Parathyroid adenoma (tissue), 2 donors: ENCODE data around the gene CAMSAP1.

Source experiments
- H2AFZ ChIP-seq: fragments of 300-600 bp; sonication (generic); one replicate; pipeline ENCODE4 v1.7.0; 2017; ENCODE audit warnings: antibody characterized with exemption, mild to moderate bottlenecking
- H3K27ac ChIP-seq: fragments of 300-600 bp; sonication (generic); one replicate; pipeline ENCODE4 v1.7.0; 2017
- H3K27me3 ChIP-seq: fragments of 300-600 bp; sonication (generic); one replicate; pipeline ENCODE4 v1.7.0; 2017; ENCODE audit warnings: low read length; ENCODE audit not compliant: control insufficient read depth, insufficient read depth
- H3K36me3 ChIP-seq: fragments of 300-600 bp; sonication (generic); one replicate; pipeline ENCODE4 v1.7.0; 2017; ENCODE audit warnings: low read length; ENCODE audit not compliant: control insufficient read depth, insufficient read depth
- H3K4me1 ChIP-seq: fragments of 300-600 bp; sonication (generic); one replicate; pipeline ENCODE4 v1.7.0; 2017; ENCODE audit warnings: control low read depth
- H3K4me2 ChIP-seq: fragments of 300-600 bp; sonication (generic); one replicate; pipeline ENCODE4 v1.7.0; 2017; ENCODE audit warnings: low read length
- H3K4me3 ChIP-seq: fragments of 300-600 bp; sonication (generic); one replicate; pipeline ENCODE4 v1.7.0; 2017; ENCODE audit warnings: low read depth, low read length
- H3K79me2 ChIP-seq: fragments of 300-600 bp; sonication (generic); one replicate; pipeline ENCODE4 v1.7.0; 2017; ENCODE audit warnings: control low read depth
- H3K9ac ChIP-seq: fragments of 300-600 bp; sonication (generic); one replicate; pipeline ENCODE4 v1.7.0; 2017; ENCODE audit warnings: mild to moderate bottlenecking
- H3K9me3 ChIP-seq: fragments of 300-600 bp; sonication (generic); one replicate; pipeline ENCODE4 v1.7.0; 2017; ENCODE audit warnings: low read length; ENCODE audit not compliant: control insufficient read depth
- TF ChIP-seq, protein P1 (sequence below): fragments of 300-600 bp; sonication (generic); IDR thresholded peaks from one replicate; pipeline ENCODE4 v1.7.0; 2017; ENCODE audit warnings: antibody characterized with exemption, mild to moderate bottlenecking
- donor health status: primary hyperparathyroidism.

The CAMSAP1 gene

DNA sequence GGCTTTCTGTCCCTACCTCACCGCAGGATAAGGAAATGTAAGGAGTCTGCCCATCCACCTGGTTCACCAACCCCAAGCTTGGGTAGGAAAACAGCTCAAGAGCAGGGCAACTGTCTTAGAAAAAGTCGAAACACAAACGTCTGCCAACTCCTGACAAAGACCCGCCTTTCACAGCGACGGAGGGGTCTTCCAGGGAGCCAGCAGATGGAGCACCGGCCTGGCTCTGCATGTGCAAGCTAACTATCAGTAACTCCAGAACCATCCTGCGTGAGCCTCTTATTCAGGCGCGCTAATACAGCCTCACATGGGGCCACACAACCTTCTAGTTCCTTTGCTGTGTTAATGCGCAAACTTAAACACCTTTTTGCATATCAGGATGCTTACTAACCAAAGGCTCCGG lies 26.9 kb downstream of the CAMSAP1 start:
- no peaks in the 10 kb centered on the region for H3K9me3 ChIP-seq
- H3K4me1 ChIP-seq, result peaks cover 4% of the 10 kb centered on the region
- no peak overlapping the region for H3K9ac ChIP-seq
- TF ChIP-seq, protein P1, sequence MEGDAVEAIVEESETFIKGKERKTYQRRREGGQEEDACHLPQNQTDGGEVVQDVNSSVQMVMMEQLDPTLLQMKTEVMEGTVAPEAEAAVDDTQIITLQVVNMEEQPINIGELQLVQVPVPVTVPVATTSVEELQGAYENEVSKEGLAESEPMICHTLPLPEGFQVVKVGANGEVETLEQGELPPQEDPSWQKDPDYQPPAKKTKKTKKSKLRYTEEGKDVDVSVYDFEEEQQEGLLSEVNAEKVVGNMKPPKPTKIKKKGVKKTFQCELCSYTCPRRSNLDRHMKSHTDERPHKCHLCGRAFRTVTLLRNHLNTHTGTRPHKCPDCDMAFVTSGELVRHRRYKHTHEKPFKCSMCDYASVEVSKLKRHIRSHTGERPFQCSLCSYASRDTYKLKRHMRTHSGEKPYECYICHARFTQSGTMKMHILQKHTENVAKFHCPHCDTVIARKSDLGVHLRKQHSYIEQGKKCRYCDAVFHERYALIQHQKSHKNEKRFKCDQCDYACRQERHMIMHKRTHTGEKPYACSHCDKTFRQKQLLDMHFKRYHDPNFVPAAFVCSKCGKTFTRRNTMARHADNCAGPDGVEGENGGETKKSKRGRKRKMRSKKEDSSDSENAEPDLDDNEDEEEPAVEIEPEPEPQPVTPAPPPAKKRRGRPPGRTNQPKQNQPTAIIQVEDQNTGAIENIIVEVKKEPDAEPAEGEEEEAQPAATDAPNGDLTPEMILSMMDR, result no peak
- H3K36me3 ChIP-seq, result no peaks in the 10 kb centered on the region
- H3K27ac ChIP-seq, result no peak overlapping the region
- H3K4me2 ChIP-seq, result no peak overlapping the region
- H3K79me2 ChIP-seq, result no peaks in the 10 kb centered on the region
- no peaks in the 10 kb centered on the region for H3K27me3 ChIP-seq
- no peak overlapping the region for H2AFZ ChIP-seq
- no peak overlapping the region for H3K4me3 ChIP-seq

DNA sequence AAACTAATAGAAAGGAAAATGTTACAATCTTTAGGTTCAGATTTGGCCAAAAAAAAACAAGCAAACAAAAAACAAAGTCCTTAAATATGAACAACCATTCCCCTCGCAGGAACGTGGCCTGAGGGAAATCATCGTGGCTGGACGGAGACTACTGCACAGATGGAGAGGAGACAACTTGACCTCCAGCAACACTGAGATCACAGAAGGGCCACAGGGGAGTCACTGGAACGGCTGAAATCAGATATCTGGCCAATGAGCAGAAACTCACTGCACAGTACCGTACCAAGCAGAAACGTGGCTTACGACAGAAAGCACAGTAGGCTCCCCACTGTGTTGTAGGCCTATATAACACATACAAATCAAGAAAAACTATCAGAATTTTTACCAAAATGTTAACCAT lies 27.7 kb downstream of the CAMSAP1 start:
- H2AFZ ChIP-seq, result no peak overlapping the region
- H3K9ac ChIP-seq, result no peak overlapping the region
- H3K79me2 ChIP-seq, result no peaks in the 10 kb centered on the region
- no peak overlapping the region for H3K27ac ChIP-seq
- H3K27me3 ChIP-seq, result no peaks in the 10 kb centered on the region
- no peaks in the 10 kb centered on the region for H3K9me3 ChIP-seq
- H3K36me3 ChIP-seq, result no peaks in the 10 kb centered on the region
- peaks cover 4% of the 10 kb centered on the region for H3K4me1 ChIP-seq
- H3K4me3 ChIP-seq, result no peak overlapping the region
- H3K4me2 ChIP-seq, result no peak overlapping the region
- TF ChIP-seq, protein P1, result no peak

DNA sequence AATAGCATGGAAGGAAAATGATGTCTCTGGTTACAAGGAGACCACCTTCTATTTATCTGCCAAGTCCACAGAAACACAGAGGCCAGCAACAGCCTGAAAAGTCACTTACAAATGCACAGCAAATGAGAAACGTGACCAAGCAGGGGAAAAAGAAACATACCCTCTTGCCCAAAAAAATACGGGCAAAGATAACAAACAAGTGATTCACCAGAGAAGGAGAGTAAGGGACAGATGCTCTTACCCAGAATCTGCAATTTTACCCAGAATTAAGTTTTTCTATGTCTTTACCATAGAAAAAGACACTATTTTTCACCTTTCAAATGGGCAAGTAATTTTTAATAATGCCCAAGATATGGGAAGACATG lies 28.1 kb downstream of the CAMSAP1 start:
- no peak overlapping the region for H3K27ac ChIP-seq
- peaks cover 4% of the 10 kb centered on the region for H3K4me1 ChIP-seq
- TF ChIP-seq, protein P1, result no peak

DNA sequence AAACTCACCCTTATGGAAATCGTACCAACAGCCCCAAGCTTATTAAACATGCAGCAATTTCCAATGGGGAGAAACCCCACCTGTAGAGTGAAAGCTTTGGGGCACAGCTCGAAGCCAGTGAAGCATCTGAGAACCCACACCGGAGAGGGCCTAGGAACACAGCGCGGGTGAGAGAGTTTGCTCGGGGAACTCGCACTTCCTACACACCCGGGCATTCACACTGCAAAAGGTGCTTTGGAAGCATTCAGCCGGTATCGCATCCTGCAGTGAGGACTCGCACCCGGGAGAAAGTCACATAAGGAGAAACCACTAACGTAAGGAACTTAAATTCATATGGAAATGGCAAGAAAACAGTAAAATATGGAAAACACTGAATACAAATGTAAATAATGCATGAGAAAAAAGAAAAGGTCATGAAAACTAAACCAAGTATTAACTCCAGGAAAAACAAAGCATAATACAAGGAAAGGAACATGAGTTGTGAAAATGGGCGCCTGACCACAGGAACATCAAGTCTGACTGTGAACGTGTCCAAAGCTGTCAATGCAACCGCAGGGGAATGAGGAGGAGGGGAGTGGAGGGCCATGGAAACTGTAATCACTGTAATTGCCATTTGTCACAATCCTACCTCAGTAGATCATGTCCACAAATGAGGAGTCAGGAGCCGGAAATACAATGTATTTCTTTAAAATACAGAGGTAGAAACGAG lies 28.7 kb downstream of the CAMSAP1 start:
- Histone ChIP-seq H3K4me2 (no peak overlapping the region), H3K4me1 (peaks cover 4% of the 10 kb centered on the region), H3K9ac (no peak overlapping the region), H3K36me3 (no peaks in the 10 kb centered on the region), H3K27me3 (no peaks in the 10 kb centered on the region), H3K27ac (no peak overlapping the region), H3K9me3 (no peaks in the 10 kb centered on the region), H2AFZ (no peak overlapping the region), H3K79me2 (no peaks in the 10 kb centered on the region), H3K4me3 (no peak overlapping the region)
- TF ChIP-seq, protein P1, result no peak

More for the DNA sequence above, 28.1 kb downstream of the CAMSAP1 start:
- Histone ChIP-seq H2AFZ (no peak overlapping the region), H3K79me2 (no peaks in the 10 kb centered on the region), H3K27me3 (no peaks in the 10 kb centered on the region), H3K9ac (no peak overlapping the region), H3K4me3 (no peak overlapping the region), H3K9me3 (no peaks in the 10 kb centered on the region), H3K36me3 (no peaks in the 10 kb centered on the region), H3K4me2 (no peak overlapping the region)
